HepG2 (cell line): Measurements from ENCODE around the gene SLC25A23. TPM values are rescaled to one million over a fixed set of nuclear protein-coding genes. Genes with fewer than 3 reads are reported as not detected.

Source experiments
- ATAC-seq: fragments of 200-7000 bp; cut with Tn5 transposase; 3 replicates; pipeline ENCODE4 v1.9.1; 2020; ENCODE audit warnings: mild to moderate bottlenecking, moderate library complexity
- BruUV-seq: library from RNA; stranded (reverse); fragments of 400-500 nt; replicated peaks from 2 replicates; lab custom pipeline; 2021; lab: Mats Ljungman, UMichigan
- CTCF ChIA-PET: fragments of 300-600 bp; formaldehyde crosslinking; extraction: SDS; loops from one replicate; lab custom pipeline; 2021; ENCODE audit warnings: low total read pairs, inconsistent platforms, low intra/inter-chr PET ratio; lab: Yijun Ruan, JAX
- POLR2A ChIA-PET: fragments of 350-600 bp; sonication (Branson Sonifier 250); formaldehyde crosslinking; loops from one replicate; lab custom pipeline; 2020; ENCODE audit warnings: antibody characterized with exemption, inconsistent platforms; lab: Yijun Ruan, JAX
- DNase-seq: peaks from one replicate; pipeline ENCODE4 v3.0.0-alpha.2; 2015; ENCODE audit warnings: low spot score
- FAIRE-seq: peaks from 3 replicates; lab custom pipeline; 2011; peaks lifted over from hg19 to GRCh38; lab: Jason Lieb, UNC
- H2AFZ ChIP-seq: one replicate; pipeline ENCODE4 v1.6.1; 2011; ENCODE audit warnings: low read length, inconsistent platforms
- H3K27ac ChIP-seq: fragments of 300-600 bp; 3 replicates; pipeline ENCODE4 v1.8.0; 2011; ENCODE audit warnings: mixed run types, mild to moderate bottlenecking, mixed read lengths, low read length, inconsistent platforms; ENCODE audit not compliant: insufficient read depth; ENCODE audit errors: extremely low read length
- H3K27me3 ChIP-seq, 2 experiments: fragments of 200-600 bp in 1 of 2; 2 replicates in 1 of 2; 3 replicates in 1 of 2; pipeline versions ENCODE4 v1.6.0 to v1.8.0; 2011; ENCODE audit warnings: low read length in 2 of 2, mild to moderate bottlenecking in 2 of 2, moderate library complexity in 2 of 2, inconsistent platforms in 1 of 2; ENCODE audit not compliant: insufficient read depth in 2 of 2, control insufficient read depth in 1 of 2
- H3K36me3 ChIP-seq, 2 experiments: fragments of 200-600 bp in 1 of 2; replicated peaks in 1 of 2; 2 replicates in 1 of 2; 3 replicates in 1 of 2; pipeline versions ENCODE4 v1.5.1 to v1.8.0; 2011; ENCODE audit warnings: low read length in 2 of 2, inconsistent platforms in 1 of 2; ENCODE audit not compliant: insufficient read depth in 2 of 2, control insufficient read depth in 1 of 2
- H3K4me1 ChIP-seq: 2 replicates; pipeline ENCODE4 v1.5.1; 2012; ENCODE audit warnings: low read length, inconsistent platforms; ENCODE audit not compliant: insufficient read depth
- H3K4me2 ChIP-seq: 2 replicates; pipeline ENCODE4 v1.6.0; 2011; ENCODE audit warnings: low read depth, low read length, inconsistent platforms
- H3K4me3 ChIP-seq, 3 experiments: fragments of 200-600 bp in 1 of 3; sonication (generic), shearing (Covaris generic) in 1 of 3; replicated peaks in 1 of 3; 2 replicates each; pipeline ENCODE4 v1.5.1; 2011 to 2016; ENCODE audit warnings: low read length in 3 of 3, inconsistent platforms in 2 of 3, low read depth in 2 of 3, mild to moderate bottlenecking in 2 of 3, control low read depth in 1 of 3, mixed read lengths in 1 of 3; ENCODE audit not compliant: insufficient read depth in 1 of 3
- H3K79me2 ChIP-seq: one replicate; pipeline ENCODE4 v1.6.1; 2011; ENCODE audit warnings: low read length, inconsistent platforms; ENCODE audit not compliant: insufficient read depth
- H3K9ac ChIP-seq: 2 replicates; pipeline ENCODE4 v1.6.0; 2011; ENCODE audit warnings: mild to moderate bottlenecking, low read depth, low read length, inconsistent platforms; ENCODE audit not compliant: insufficient read depth
- H3K9me3 ChIP-seq: 2 replicates; pipeline ENCODE4 v1.5.1; 2012; ENCODE audit warnings: mild to moderate bottlenecking, low read length
- H4K20me1 ChIP-seq: 2 replicates; pipeline ENCODE4 v1.6.0; 2011; ENCODE audit warnings: inconsistent platforms, mild to moderate bottlenecking, low read length, moderate library complexity; ENCODE audit not compliant: insufficient read depth
- FOXM1 ChIP-seq: sonication (generic); formaldehyde crosslinking; IDR thresholded peaks from 2 replicates; pipeline ENCODE4 v1.5.0; 2020; ENCODE audit warnings: missing genetic modification reagents
- HOXA7 ChIP-seq: sonication (generic); formaldehyde crosslinking; IDR thresholded peaks from 2 replicates; pipeline ENCODE4 v1.8.1; 2022; ENCODE audit warnings: mild to moderate bottlenecking, missing genetic modification reagents, moderate library complexity
- ZNF619 ChIP-seq: sonication (generic); formaldehyde crosslinking; IDR thresholded peaks from 2 replicates; pipeline ENCODE4 v1.4.0; 2020; ENCODE audit warnings: mild to moderate bottlenecking, missing genetic modification reagents
- ZNF629 ChIP-seq: sonication (generic); formaldehyde crosslinking; conservative IDR thresholded peaks from 2 replicates; pipeline ENCODE4 v1.5.0; 2020; ENCODE audit warnings: missing genetic modification reagents
- WGBS: methylation state at CpG from one replicate; pipeline ENCODE4 v1.1.6; 2017; ENCODE audit warnings: low lambda C conversion rate; 5-methylcytosine and 5-hydroxymethylcytosine counted together
- in situ Hi-C: cut with HindIII; loops from 2 replicates; pipeline ENCODE4 v1.10.0; 2017; ENCODE audit warnings: low pct_unique_long_range_greater_than_20kb; ENCODE audit not compliant: extremely low pct_ligation_motif_present
- intact Hi-C: fragments of 100-400 bp; cut with micrococcal nuclease; formaldehyde crosslinking; loops from one replicate; pipeline ENCODE4 v1.10.0; 2022; ENCODE audit not compliant: unreplicated experiment
- polyA plus RNA-seq, 8 experiments: library from polyadenylated mRNA; depleted of rRNA in 3 of 8; stranded (reverse) in 7 of 8; unstranded in 1 of 8; fragments of >200 nt; fragmentation: Illumina TruSeq in 4 of 8; extraction: Trizol in 4 of 8; gene quantifications; 2 replicates each; pipeline versions ENCODE4 v1.2.1 to v1.2.3, GENCODE V29; 2011 to 2016; ENCODE audit warnings: low read depth in 4 of 8, missing spikeins in 1 of 8, mixed read lengths in 1 of 8; ENCODE audit not compliant: insufficient read depth in 1 of 8
- total RNA-seq, 5 experiments: library from RNA; depleted of rRNA; stranded (reverse); fragments of >200 nt; fragmentation: Illumina TruSeq; extraction: Trizol; gene quantifications; 2 replicates each; pipeline ENCODE4 v1.2.3, GENCODE V29; 2016; ENCODE audit warnings: low read depth in 1 of 5
- TF ChIP-seq, protein P1 (sequence below): sonication (generic); formaldehyde crosslinking; IDR thresholded peaks from 2 replicates; pipeline ENCODE4 v1.4.0; 2020; ENCODE audit warnings: missing genetic modification reagents

The SLC25A23 gene
- total and polyA plus RNA-seq, 2 of the 13 experiments (the other 11 are each of a cell fraction or from before 2014, with no cell fraction given), result 12.4 to 15.2 TPM

- Histone ChIP-seq H3K4me1 (peaks cover 11% of the 10 kb centered on the region), H3K36me3 (peaks cover 9 to 24% of the 10 kb centered on the region in 2 experiments), H4K20me1 (no peaks in the 10 kb centered on the region), H3K4me2 (peak overlapping the region; percentile 91), H3K27me3 (no peaks in the 10 kb centered on the region), H3K9me3 (peaks cover 5% of the 10 kb centered on the region; the same call in 1 of the 2 replicates), H3K9ac (peak overlapping the region; percentile 57; the same call in 1 of the 2 replicates), H3K27ac (no peak overlapping the region), H3K4me3 (peak overlapping the region in 2 of 3 experiments; percentile 66 to 81; a peak in 3 of 6 replicates)
- CTCF ChIA-PET, result no interaction called here
- ATAC-seq (no peak), FAIRE-seq (no peak)
- in situ Hi-C loops, result no loop called here
- no TSS peak for BruUV-seq
- TF ChIP-seq ZNF629 (CRISPR knock-in tag), result 0 out of 2 replicates have a peak, but pooled peaks have one; percentile 3
- no peak for TF ChIP-seq HOXA7 (CRISPR knock-in tag)
- TF ChIP-seq, protein P1, sequence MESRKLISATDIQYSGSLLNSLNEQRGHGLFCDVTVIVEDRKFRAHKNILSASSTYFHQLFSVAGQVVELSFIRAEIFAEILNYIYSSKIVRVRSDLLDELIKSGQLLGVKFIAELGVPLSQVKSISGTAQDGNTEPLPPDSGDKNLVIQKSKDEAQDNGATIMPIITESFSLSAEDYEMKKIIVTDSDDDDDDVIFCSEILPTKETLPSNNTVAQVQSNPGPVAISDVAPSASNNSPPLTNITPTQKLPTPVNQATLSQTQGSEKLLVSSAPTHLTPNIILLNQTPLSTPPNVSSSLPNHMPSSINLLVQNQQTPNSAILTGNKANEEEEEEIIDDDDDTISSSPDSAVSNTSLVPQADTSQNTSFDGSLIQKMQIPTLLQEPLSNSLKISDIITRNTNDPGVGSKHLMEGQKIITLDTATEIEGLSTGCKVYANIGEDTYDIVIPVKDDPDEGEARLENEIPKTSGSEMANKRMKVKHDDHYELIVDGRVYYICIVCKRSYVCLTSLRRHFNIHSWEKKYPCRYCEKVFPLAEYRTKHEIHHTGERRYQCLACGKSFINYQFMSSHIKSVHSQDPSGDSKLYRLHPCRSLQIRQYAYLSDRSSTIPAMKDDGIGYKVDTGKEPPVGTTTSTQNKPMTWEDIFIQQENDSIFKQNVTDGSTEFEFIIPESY (CRISPR knock-in tag), result peak; percentile 19; the same call in 1 of the 2 replicates
- 0 out of 2 replicates have a peak, but pooled peaks have one; percentile 8 for TF ChIP-seq ZNF619 (CRISPR knock-in tag)
- no peak for TF ChIP-seq FOXM1 (CRISPR knock-in tag)
- TF ChIP-seq, all 625 proteins: peak for 3
- DNase-seq, result no peak
- Histone ChIP-seq H2AFZ (no peak overlapping the region), H3K79me2 (no peaks in the 10 kb centered on the region)
- intact Hi-C loops, result no loop called here
- whole genome bisulfite sequencing, result 96% methylated on average over 13 of the region's 17 CpGs
- POLR2A ChIA-PET, result interaction anchor here (2.0 kb wide), 1 partner anchor 33 kb away, joined by 4 read pairs; the partner anchor contains the start of gene KHSRP
Measured at GRCh38 chr19:6457958-6458694, 1.5 kb downstream of the SLC25A23 start.
